Measurements from ENCODE around the gene FBF1.
"Not testable (repeated sequence)": the region's sequence is repeated elsewhere in the genome, so short reads cannot be mapped to it uniquely, and the experiment has no call there.

The FBF1 gene

DNA sequence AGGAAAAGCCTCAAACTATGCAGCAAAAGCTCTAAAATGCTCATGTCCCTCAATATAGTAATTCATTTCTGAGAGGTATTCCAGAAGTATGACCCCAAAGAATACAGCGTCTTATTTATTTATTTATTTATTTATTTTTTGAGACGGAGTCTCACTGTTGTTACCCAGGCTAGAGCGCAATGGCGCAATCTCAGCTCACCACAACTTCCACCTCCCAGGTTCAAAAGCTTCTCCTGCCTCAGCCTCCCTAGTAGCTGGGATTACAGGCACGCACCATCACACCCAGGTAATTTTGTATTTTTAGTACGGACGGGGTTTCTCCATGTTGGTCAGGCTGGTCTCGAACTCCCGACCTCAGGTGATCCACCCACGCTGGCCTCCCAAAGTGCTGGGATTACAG is 28.2 kb upstream of the FBF1 start:
- not testable (repeated sequence) for H3K27ac Mint-ChIP-seq; H3K9me3 Mint-ChIP-seq; H3K27me3 Mint-ChIP-seq (ENCODE audit: low read depth); H3K4me1 Mint-ChIP-seq (ENCODE audit: low read depth); H3K4me3 Mint-ChIP-seq
- H3K36me3 Mint-ChIP-seq (ENCODE audit: low read depth), result peaks cover 20% of the 10 kb centered on the region

DNA sequence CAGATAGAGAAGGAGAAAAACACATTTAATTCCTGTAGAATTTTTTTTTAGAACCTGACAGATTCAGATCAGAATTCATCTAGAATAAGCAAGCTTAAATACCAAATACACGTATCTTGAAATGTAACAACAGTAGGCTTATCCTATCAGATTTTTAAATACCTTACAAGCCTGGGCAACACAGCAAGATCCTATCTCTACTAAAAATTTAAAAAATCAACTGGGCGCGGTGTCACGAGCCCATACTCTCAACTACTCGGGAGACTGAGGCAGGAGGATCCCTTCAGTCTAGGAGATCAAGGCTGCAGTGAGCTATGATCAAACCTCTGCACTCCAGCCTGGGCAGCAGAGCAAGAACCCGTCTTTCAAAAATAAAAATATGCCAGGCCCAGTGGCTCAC is 24.6 kb upstream of the FBF1 start:
- Mint-ChIP-seq H3K4me1 (ENCODE audit: low read depth) (peaks cover 4% of the 10 kb centered on the region), H3K27me3 (ENCODE audit: low read depth) (no peaks in the 10 kb centered on the region)

DNA sequence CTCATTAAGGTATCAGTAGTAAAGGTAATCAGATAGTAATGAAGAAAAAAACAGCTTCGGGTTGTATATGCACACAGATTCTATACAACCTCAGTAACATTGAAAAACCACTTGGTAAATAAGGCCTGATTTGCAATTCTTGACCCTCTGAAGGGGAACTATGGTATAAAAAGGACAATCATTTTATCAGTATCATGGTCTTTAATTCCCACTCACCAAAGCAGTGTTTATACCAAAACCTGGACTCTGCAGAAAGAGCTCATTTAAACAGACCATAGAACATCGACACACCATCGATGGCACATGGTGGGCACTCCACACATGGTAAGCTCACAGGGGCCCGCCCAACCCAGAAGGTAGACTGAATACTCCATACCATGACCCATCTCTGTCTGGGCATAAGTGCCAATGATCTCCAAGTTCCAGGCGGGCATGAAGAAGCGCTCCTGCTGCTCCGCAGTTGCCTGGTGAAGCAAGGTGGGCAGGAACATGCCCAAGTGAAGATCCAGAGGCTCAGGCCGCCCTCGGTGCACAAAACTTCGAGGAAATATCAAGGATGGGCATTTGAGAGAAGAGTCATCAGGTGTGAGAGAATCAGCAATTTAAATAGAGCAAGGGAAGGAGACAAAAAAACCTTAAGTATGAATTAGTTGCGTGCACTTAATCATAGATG is 19.1 kb upstream of the FBF1 start:
- H3K9me3 Mint-ChIP-seq, result no peaks in the 10 kb centered on the region
- no peak overlapping the region for H3K4me3 Mint-ChIP-seq
- H3K27ac Mint-ChIP-seq, result no peak overlapping the region
- H3K4me1 Mint-ChIP-seq (ENCODE audit: low read depth), result peaks cover 2% of the 10 kb centered on the region
- H3K27me3 Mint-ChIP-seq (ENCODE audit: low read depth), result no peaks in the 10 kb centered on the region
- H3K36me3 Mint-ChIP-seq (ENCODE audit: low read depth), result peaks cover 16% of the 10 kb centered on the region

More for the DNA sequence above, 24.6 kb upstream of the FBF1 start:
- H3K27ac Mint-ChIP-seq, result no peak overlapping the region
- H3K36me3 Mint-ChIP-seq (ENCODE audit: low read depth), result peaks cover 2% of the 10 kb centered on the region
- H3K9me3 Mint-ChIP-seq, result no peaks in the 10 kb centered on the region
- H3K4me3 Mint-ChIP-seq, result no peak overlapping the region

DNA sequence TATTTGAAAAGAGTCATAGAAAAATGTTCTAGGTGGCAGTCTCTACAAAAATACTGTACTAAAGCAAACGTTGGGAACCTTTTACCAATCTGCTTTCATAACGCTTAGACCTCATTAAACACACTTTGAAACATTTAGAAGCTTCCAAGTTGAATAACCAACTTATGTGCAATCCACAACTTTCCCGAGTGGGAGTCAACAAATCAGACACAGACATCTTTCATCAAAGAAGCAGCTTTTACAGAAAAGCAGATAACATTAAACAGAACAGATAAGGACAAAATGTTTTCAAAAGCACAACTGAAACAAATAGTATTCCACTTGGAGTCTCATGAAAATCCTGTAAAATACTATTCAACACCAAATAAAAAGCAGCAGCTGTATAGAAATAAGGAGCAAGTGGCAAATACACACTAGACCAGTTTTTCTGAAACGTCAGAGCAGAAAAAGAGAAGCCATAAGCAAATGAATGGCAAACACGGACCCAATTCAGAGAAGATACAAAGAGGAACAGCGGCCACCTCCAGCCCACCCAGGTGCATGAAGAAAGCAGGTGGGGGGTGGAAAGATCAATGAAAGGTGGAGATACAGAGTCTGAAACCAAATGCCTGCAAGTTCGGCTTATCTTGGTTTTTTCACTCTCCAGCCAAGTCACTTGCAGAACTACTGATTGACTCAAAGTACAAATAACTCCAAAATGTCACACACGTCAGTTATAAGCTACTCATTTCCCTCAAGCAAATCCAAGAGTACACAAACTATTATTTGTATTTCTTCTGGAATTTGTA is 18.4 kb upstream of the FBF1 start:
- Mint-ChIP-seq H3K27ac (no peak overlapping the region), H3K4me3 (no peak overlapping the region), H3K36me3 (ENCODE audit: low read depth) (peaks cover 16% of the 10 kb centered on the region), H3K4me1 (ENCODE audit: low read depth) (peaks cover 2% of the 10 kb centered on the region), H3K27me3 (ENCODE audit: low read depth) (no peaks in the 10 kb centered on the region), H3K9me3 (no peaks in the 10 kb centered on the region)

DNA sequence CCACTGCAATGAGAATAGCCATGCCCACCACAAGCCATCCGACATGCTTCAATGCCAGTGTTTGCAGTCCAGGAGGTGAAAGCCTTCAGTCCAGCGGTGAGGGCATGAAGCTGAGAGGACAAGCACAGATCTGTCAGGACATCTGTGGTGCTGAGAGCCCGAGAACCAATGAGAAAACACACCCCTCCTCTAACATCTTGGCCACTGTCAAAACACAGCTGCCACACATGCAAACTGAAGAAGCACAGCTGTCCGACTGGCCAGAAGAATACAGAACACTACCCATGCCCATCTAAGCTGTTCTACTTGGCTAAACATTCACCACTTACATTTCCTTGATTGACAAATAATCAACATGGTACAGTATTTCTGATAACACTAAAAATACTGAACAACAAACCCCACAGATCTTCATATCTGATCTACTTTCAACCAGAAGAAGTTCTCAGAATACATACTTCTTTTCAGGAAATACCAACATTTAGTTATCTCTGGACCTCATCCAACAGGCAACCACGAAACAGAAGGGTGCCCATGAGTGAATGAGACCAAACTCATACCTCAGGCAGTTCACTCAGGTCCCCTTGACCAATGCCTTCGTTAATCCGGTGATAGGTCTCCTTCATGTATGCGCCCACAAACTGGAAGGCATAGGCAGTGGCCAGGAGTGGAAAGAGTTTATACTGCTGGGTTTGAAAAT is 10.2 kb upstream of the FBF1 start:
- Mint-ChIP-seq H3K9me3 (no peaks in the 10 kb centered on the region), H3K36me3 (ENCODE audit: low read depth) (peaks cover 26% of the 10 kb centered on the region), H3K27ac (peak overlapping the region; percentile 43), H3K4me3 (no peak overlapping the region), H3K27me3 (ENCODE audit: low read depth) (no peaks in the 10 kb centered on the region), H3K4me1 (ENCODE audit: low read depth) (peaks cover 2% of the 10 kb centered on the region)

DNA sequence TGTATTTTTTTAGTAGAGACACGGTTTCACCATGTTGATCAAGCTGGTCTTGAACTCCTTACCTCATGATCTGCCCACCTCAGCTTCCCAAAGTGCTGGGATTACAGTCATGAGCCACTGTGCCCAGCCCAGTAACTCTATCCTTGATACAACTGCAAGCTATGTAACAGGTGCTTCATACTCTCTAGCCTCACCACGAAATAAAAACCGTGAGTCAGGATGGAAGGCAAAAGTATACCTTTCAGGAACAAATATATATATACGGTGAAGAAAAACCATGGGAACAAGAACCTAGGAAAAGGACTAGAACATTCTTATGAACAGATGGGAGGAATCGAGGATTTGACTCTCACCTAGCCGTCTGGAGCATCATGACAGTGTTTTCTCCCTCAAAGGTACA is 9.6 kb upstream of the FBF1 start:
- H3K9me3 Mint-ChIP-seq, result no peaks in the 10 kb centered on the region
- H3K36me3 Mint-ChIP-seq (ENCODE audit: low read depth), result peaks cover 22% of the 10 kb centered on the region
- H3K27me3 Mint-ChIP-seq (ENCODE audit: low read depth), result no peaks in the 10 kb centered on the region
- no peak overlapping the region for H3K4me3 Mint-ChIP-seq
- peaks cover 2% of the 10 kb centered on the region for H3K4me1 Mint-ChIP-seq (ENCODE audit: low read depth)
- H3K27ac Mint-ChIP-seq, result no peak overlapping the region

DNA sequence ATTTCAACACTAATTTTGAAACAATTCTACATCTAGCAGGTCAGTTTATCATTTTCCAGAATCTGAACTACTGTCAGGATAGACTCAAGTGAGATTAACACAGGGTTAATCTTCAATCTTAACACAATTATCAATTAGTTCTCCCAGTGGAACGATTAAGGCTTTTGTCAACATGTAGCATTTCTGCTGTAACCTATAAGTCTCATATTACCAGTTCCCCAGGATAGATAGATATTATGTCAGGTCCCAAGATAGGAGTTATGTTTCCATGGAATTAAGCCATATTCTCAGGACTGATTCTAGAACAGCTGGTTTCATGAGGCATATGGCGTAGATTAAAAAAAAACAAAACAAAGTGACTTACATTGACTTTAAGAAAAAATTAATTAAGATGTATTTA is 4.4 kb upstream of the FBF1 start:
- Mint-ChIP-seq H3K27me3 (ENCODE audit: low read depth) (no peaks in the 10 kb centered on the region), H3K9me3 (no peaks in the 10 kb centered on the region), H3K36me3 (ENCODE audit: low read depth) (peaks cover 15% of the 10 kb centered on the region), H3K27ac (no peak overlapping the region), H3K4me1 (ENCODE audit: low read depth) (peaks cover 6% of the 10 kb centered on the region), H3K4me3 (no peak overlapping the region)

DNA sequence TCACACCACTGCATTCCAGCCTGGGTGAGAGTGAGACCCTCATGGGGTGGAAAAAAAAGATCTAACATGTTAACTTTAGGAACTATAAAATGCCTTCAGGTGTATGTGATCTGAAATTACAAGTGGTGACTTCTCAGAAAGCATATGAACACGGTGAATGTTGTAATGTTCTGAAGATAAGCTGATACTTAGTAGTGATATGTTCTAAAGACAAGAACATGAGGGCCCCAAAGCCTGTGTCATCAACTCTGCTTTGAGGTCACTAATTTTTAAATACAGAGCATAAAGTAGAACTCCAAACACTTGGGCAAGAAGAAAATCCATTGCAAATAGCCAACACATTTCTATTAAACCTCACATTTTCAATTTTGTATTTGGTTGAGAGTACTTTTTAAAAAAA is 2.6 kb upstream of the FBF1 start:
- no peaks in the 10 kb centered on the region for H3K27me3 Mint-ChIP-seq (ENCODE audit: low read depth)
- H3K27ac Mint-ChIP-seq, result no peak overlapping the region
- H3K9me3 Mint-ChIP-seq, result no peaks in the 10 kb centered on the region
- H3K4me1 Mint-ChIP-seq (ENCODE audit: low read depth), result peaks cover 6% of the 10 kb centered on the region
- H3K4me3 Mint-ChIP-seq, result no peak overlapping the region
- peaks cover 8% of the 10 kb centered on the region for H3K36me3 Mint-ChIP-seq (ENCODE audit: low read depth)

- Mint-ChIP-seq H3K4me1 (ENCODE audit: low read depth) (peaks cover 6% of the 10 kb centered on the region), H3K9me3 (no peaks in the 10 kb centered on the region), H3K27me3 (ENCODE audit: low read depth) (no peaks in the 10 kb centered on the region), H3K4me3 (no peak overlapping the region), H3K36me3 (ENCODE audit: low read depth) (peaks cover 5% of the 10 kb centered on the region), H3K27ac (no peak overlapping the region)
These were observed 1.6 kb upstream of the FBF1 start for GRCh38 chr17:75942473-75942872.

GRCh38 chr17:75941442-75941819 is 589 bp upstream of the FBF1 start:
- Mint-ChIP-seq H3K27me3 (ENCODE audit: low read depth) (no peaks in the 10 kb centered on the region), H3K27ac (peak overlapping the region; percentile 7), H3K4me3 (peak overlapping the region; percentile 89), H3K4me1 (ENCODE audit: low read depth) (peaks cover 6% of the 10 kb centered on the region), H3K36me3 (ENCODE audit: low read depth) (peaks cover 3% of the 10 kb centered on the region), H3K9me3 (no peaks in the 10 kb centered on the region)

- Mint-ChIP-seq H3K27ac (no peak overlapping the region), H3K27me3 (ENCODE audit: low read depth) (no peaks in the 10 kb centered on the region), H3K36me3 (ENCODE audit: low read depth) (no peaks in the 10 kb centered on the region), H3K4me1 (ENCODE audit: low read depth) (peaks cover 6% of the 10 kb centered on the region), H3K9me3 (no peaks in the 10 kb centered on the region), H3K4me3 (no peak overlapping the region)
These were observed 3.2 kb downstream of the FBF1 start for GRCh38 chr17:75937652-75938051.

DNA sequence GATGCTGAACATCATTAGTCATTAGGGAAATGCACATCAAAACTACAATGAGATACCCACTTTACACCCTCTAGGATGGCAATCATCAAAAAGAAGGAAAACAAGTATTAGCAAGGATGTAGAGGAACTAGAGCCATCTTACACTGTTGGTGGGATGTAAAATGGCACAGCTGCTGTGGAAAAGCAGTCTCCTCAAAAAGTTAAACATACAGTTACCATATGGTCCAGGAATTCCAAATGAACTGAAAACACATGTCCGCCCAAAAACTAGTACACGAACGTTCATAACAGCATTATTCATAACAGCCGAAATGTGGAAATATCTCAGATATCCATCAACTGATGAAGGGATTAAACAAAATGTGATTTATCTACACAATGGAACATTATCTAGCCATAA is 7.0 kb downstream of the FBF1 start:
- H3K9me3 Mint-ChIP-seq, result no peaks in the 10 kb centered on the region
- H3K27me3 Mint-ChIP-seq (ENCODE audit: low read depth), result no peaks in the 10 kb centered on the region
- H3K4me3 Mint-ChIP-seq, result no peak overlapping the region
- no peak overlapping the region for H3K27ac Mint-ChIP-seq
- no peaks in the 10 kb centered on the region for H3K36me3 Mint-ChIP-seq (ENCODE audit: low read depth)
- no peaks in the 10 kb centered on the region for H3K4me1 Mint-ChIP-seq (ENCODE audit: low read depth)

DNA sequence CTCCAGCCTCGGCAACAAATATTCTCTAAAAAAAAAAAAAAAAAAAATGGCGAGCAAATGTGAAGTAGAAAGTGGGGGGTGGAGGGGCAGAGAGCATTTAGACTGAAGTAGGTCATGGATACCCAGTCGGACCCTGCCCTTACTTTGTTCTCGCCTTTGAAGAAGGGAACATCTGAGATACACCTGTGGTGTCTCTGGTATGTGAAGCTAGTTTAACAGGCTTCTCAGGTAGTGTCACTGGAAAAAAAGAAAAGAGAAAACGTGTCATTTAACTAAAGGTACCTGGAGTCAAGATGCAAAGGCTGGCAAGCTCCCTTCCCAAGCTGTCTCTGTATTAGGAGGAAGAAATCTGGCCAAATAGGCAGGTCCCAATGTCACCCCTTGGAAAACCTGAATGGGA is 8.0 kb downstream of the FBF1 start:
- H3K36me3 Mint-ChIP-seq (ENCODE audit: low read depth), result peaks cover 1% of the 10 kb centered on the region
- no peaks in the 10 kb centered on the region for H3K9me3 Mint-ChIP-seq
- H3K27me3 Mint-ChIP-seq (ENCODE audit: low read depth), result no peaks in the 10 kb centered on the region
- no peak overlapping the region for H3K4me3 Mint-ChIP-seq
- no peak overlapping the region for H3K27ac Mint-ChIP-seq
- no peaks in the 10 kb centered on the region for H3K4me1 Mint-ChIP-seq (ENCODE audit: low read depth)

DNA sequence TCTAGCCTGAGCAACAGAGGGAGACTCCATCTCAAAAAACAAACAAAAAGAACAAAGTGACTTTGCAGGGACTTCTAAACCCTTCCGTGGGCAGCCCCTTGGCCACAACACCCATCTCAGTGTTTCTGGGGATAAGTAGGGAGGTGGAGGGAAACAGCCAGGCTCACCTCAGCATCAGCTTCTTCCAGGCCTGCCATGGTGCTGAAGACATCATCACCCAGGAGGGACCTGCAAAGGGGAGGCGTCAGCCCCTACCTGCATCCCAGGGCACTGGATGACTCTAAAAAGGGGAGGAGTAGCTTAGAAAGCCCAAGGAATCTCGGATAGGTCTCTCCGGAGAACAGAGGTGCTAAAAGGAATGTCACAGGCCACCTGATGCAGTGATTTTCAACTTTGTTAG is 9.8 kb downstream of the FBF1 start:
- H3K9me3 Mint-ChIP-seq, result no peaks in the 10 kb centered on the region
- no peaks in the 10 kb centered on the region for H3K27me3 Mint-ChIP-seq (ENCODE audit: low read depth)
- H3K4me1 Mint-ChIP-seq (ENCODE audit: low read depth), result no peaks in the 10 kb centered on the region
- H3K4me3 Mint-ChIP-seq, result no peak overlapping the region
- H3K27ac Mint-ChIP-seq, result no peak overlapping the region
- H3K36me3 Mint-ChIP-seq (ENCODE audit: low read depth), result peaks cover 1% of the 10 kb centered on the region

Measured in T-helper 1 cell treated with Interleukin-12 subunit alpha and Interleukin-12 subunit beta and Interleukin-4 antibody, amounts not matched to agents 30 μg/mL and 1 μg/mL, for 36 hours (primary cell).